GM21825 (cell line): Measurements from ENCODE around the gene RBM33.
"Not testable (repeated sequence)": the region's sequence is repeated elsewhere in the genome, so short reads cannot be mapped to it uniquely, and the experiment has no call there.

ENCODE experiments used
- ATAC-seq: cut with Tn5 transposase; IDR thresholded peaks from one replicate; pipeline ENCODE4 v1.9.1; 2021; ENCODE audit warnings: mild to moderate bottlenecking, moderate library complexity; ENCODE audit not compliant: unreplicated experiment

The RBM33 gene

DNA sequence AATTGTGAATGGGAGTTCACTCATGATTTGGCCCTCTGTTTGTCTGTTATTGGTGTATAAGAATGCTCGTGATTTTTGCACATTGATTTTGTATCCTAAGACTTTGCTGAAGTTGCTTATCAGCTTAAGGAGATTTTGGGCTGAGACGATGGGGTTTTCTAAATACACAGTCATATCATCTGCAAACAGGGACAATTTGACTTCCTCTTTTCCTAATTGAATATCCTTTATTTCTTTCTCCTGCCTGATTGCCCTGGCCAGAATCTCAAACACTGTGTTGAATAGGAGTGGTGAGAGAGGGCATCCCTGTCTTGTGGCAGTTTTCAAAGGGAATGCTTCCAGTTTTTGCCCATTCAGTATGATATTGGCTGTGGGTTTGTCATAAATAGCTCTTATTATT lies 43.8 kb downstream of the RBM33 start:
- ATAC-seq: not testable (repeated sequence)

GRCh38 chr7:155690655-155691054 lies 46.2 kb downstream of the RBM33 start:
- not testable (repeated sequence) for ATAC-seq

- ATAC-seq: no peak
Measured at GRCh38 chr7:155692317-155692716, 47.9 kb downstream of the RBM33 start.

DNA sequence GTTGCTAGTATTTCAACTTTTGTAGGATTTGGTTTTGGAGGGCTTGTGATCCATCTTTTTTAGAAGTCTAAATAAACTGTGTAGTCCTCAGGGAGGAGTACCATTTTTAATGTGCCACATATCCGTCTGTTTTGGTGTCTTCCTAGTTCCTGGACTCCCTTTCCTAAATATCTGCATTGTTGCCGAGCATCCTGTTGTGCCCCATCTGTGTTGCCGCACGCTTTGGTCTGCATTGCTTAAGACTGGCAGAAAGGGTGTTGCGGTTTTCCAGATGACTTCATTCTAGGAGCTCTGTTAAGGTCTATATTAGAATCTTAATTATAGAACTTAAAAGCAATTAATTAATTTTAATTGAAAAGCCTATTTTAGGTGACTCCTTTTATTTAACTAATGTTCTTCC lies 49.4 kb downstream of the RBM33 start:
- no peak for ATAC-seq

- no peak for ATAC-seq
Measured at GRCh38 chr7:155694851-155695250, 50.4 kb downstream of the RBM33 start.

GRCh38 chr7:155696747-155697146 lies 52.3 kb downstream of the RBM33 start:
- ATAC-seq: no peak

DNA sequence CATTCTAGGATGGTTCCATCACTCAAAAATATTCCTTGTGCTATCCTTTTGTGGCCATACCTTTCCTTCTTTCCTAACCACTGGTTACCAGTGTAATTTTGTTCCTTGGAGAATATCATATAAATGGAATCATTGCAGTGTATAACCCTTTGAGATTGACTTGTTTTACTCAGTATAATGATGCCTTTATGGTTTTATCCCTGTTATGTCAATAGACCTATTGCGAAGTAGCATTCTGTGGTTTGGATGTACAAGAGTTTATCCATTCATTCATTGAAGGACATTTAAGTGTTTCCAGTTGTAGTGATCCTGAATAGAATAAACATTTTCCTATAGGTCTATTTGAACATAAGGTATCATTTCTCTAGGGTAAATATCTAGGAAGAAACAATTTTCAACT lies 54.2 kb downstream of the RBM33 start:
- no peak for ATAC-seq

DNA sequence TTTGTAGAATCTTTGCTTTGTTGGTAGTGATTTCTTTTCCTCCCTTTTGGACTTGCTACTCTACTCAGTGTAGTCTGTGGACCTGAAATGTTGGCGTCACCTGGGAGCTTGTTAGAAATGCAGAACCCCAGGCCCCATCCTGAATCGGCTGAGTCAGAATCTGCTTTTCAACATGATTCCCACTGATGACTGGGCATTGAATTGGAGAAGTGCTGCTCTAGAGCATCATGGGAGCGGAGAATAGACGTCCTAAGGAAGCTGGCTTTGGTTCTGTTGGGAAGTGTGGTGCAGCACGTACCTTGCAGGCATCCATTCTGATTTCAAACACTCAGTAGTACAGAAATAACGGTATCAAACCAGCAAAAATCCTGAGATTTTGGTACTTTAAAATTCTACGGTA lies 54.7 kb downstream of the RBM33 start:
- no peak for ATAC-seq

DNA sequence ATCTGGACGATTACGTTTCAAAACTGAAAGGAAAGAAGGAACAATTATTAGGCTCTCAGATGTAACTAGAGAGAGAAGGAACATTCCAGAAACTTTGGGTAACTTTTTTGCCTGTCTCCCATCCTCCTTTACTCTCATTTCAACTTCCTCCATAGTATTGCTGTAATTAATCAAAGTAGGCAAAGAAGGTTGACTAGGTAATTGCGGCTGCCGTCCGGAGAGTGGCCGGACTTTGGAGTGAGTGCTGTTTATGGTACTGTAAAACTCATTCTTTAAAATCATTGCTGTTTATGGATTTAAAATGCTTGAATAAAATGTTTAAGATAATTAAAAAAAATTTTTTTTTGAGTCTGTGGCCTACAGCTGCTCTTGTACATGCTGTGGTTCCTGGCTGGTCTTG lies 56.4 kb downstream of the RBM33 start:
- ATAC-seq: no peak

DNA sequence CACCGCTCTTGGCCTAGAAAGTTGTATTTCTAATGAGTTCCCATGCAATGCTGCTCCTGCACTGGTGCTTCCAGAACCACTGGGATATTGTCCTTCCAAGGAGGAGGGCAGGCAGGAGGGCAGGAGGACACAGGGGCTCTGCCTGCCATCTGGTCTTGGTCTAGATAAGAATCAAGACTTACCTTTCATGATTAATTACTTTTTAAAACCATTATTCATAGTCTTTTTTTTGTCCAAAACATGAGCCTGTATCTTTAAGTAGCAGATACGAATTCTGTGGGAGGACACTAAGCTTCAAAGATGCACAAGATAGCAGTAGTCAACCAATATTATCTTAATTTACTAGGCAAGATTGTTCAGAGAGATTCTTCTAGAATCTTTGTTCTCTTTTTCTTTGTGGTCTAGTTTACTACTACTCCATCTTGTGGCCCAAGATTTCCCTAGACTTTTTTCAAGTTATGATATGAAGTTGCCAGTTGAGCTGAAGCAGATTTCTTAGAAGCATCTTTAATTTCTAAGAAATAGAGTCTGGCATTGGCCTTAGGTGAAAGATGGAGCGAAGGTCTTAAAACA lies 57.6 kb downstream of the RBM33 start:
- ATAC-seq: no peak

DNA sequence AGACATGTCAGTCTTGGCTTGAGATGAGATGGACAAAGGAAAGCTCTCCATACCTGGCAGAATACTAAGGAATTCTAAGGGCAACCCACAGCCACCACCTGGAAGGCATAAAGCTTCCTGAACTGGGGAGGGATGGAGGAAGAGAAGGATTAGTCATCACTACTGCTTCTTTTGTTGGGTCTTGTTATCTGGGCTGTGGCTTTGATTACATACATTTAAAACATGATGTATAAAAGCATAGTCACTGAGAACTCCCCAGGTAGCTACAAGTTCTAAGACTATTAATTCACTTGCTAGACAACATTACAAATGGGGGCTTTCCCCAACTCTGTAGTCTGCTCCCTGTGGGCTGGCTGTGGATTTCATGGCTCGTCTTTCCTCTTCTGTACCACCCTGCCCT lies 58.2 kb downstream of the RBM33 start:
- no peak for ATAC-seq

- ATAC-seq: no peak
Measured at GRCh38 chr7:155705623-155706360, 61.3 kb downstream of the RBM33 start.

- ATAC-seq: no peak
Measured at GRCh38 chr7:155706376-155706775, 61.9 kb downstream of the RBM33 start.

GRCh38 chr7:155709453-155709852 lies 65.0 kb downstream of the RBM33 start:
- ATAC-seq: peak; percentile 60

GRCh38 chr7:155710031-155710430 lies 65.6 kb downstream of the RBM33 start:
- ATAC-seq: no peak

DNA sequence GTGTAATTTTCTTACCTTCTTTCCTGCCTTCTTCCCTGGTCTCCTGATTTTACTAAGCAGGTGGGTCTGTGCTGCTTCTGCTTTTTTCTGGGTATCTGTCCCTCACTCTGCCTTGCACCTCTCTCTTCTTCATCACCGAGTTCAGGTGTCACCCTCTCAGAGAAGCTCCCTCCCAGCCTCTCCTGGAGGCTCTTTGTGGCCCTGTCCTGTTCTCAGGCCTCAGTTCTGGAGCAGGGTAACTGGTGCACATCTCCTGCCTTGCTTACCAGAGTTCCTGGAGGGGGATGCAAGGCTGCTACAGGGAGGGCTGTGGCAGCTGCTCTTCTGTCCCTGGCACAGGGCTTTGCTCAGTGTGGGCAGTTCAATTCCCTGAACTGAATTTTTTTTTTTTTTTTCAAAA lies 66.1 kb downstream of the RBM33 start:
- peak; percentile 54 for ATAC-seq

DNA sequence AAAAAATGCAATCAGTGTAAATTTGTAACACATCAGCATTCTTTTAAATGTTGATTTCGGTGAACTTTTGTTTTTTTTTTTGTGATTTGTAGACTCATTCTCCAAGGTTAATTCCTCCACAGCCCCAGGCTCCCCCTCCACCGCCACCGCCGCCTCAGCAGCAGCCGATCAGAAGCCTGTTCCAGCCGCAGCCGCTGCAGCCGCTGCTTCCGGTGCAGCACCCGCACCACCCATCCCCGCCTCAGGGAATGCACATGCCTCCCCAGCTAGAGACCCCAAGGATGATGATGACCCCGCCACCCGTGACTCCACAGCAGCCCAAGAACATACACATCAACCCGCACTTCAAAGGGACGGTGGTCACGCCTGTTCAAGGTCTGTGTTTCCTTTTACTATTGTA lies 66.6 kb downstream of the RBM33 start:
- no peak for ATAC-seq

DNA sequence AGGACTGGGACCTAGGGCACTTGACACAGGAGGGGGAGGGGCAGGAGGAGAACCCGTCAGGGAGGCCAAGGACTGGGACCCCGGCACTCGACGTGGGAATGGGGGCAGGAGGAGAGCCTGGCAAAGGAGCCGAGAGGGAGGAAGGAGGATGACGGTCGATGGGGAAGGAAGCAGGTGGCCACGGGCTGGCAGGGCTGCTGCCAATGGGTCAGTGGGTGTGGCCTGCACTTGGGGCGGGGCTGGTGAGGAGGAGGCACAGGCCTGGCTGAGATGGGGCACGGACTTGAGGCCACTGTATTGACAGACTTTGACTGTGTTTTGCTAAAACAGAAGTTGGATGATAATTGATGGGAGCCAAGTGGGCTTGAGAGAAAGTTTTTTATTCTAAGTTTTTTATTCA lies 68.9 kb downstream of the RBM33 start:
- ATAC-seq: no peak

DNA sequence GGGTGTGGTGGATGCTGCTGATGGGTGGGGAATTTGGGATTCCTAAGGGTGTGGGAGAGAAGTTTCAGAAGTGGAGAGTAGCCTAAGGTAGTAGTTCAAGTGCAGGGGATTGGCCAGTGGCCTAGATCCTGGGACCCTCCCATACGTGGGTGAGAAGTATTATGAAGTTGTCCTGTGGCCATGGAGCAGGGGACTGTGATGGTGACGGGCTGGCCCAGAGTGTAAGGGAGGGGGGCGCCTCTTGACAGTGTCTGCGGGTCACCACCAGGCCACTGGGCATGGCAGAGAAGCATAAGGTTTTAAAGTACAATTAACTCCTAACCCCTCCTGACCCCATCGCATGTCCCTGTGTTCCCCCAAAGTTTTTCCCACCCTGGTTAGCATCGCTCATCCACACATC lies 70.2 kb downstream of the RBM33 start:
- ATAC-seq: no peak

GRCh38 chr7:155715111-155715805 lies 70.8 kb downstream of the RBM33 start:
- no peak for ATAC-seq

DNA sequence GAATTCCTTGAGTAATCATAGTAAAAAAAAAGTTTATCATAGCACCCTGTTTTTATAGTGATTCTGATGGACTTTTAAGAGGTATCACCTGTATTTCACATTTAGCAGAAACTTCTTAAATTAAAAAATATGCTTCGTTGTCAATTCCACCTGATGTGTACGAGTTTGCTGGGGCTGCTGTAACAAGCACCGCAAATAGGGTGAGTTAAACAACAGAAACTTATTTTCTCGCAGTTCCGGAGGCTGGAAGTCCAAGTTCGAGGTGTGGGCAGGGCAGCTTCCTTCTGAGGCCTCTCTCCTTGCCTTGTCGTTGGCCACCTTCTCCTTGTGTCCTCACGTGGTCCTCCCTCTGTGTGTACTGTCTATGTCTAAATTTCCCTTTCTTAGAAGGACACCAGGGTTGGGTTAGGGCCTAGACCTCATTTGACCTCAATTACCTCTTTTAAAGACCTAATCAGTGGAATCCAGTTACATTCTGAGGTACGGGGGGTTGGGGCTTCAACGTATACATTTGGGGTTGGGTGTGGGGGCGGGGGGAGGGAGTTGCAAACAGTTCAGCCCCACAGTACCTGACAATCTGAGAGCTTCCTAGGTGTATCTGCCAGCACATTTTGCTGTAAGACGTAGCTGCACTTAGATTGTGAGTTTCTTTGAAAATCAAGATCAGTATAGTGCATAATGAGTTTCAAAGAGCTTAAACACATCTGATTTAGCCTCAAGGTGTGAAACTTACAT lies 72.7 kb downstream of the RBM33 start:
- no peak for ATAC-seq

DNA sequence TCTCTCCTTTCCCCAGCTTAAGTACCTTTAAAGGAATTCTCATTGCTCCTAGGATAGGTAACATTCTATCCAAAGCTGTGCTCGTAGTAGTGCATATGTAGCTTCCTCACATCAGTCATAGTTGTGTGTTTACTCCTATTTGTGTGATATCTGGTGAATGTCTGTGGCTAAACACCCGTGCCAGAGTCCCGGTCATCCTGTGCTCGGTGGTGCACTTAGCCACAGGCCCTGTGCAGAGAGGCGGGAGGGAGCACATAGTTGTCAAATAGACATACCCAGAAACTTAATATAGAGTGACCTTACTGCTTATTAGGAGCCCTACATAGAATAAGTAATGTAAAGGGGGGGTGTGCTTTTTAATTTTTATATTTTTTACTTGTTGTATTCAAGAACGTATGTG lies 76.6 kb downstream of the RBM33 start:
- peak; percentile 40 for ATAC-seq
